Measurements from ENCODE around the gene ICOS.

GRCh38 chr2:203918264-203918663 is 18.3 kb upstream of the ICOS start:
- TF ChIP-seq, protein P1, sequence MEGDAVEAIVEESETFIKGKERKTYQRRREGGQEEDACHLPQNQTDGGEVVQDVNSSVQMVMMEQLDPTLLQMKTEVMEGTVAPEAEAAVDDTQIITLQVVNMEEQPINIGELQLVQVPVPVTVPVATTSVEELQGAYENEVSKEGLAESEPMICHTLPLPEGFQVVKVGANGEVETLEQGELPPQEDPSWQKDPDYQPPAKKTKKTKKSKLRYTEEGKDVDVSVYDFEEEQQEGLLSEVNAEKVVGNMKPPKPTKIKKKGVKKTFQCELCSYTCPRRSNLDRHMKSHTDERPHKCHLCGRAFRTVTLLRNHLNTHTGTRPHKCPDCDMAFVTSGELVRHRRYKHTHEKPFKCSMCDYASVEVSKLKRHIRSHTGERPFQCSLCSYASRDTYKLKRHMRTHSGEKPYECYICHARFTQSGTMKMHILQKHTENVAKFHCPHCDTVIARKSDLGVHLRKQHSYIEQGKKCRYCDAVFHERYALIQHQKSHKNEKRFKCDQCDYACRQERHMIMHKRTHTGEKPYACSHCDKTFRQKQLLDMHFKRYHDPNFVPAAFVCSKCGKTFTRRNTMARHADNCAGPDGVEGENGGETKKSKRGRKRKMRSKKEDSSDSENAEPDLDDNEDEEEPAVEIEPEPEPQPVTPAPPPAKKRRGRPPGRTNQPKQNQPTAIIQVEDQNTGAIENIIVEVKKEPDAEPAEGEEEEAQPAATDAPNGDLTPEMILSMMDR (IDR thresholded peaks at IDR 0.05) = no peak
- no peak for TF ChIP-seq POLR2A (IDR thresholded peaks at IDR 0.05)

Measured in uterus (tissue), 2 donors.